GM23338 (cell line): ENCODE measurements around the gene STX16. TPM values are rescaled to one million over a fixed set of nuclear protein-coding genes. Genes with fewer than 3 reads are reported as not detected.

ENCODE experiments used
- EZH2 ChIP-seq: fragments of 200-600 bp; sonication (generic); IDR thresholded peaks from one replicate; pipeline ENCODE4 v1.8.0; 2017; ENCODE audit warnings: antibody characterized with exemption, mild to moderate bottlenecking, low read depth; ENCODE audit not compliant: unreplicated experiment
- NANOG ChIP-seq: IDR thresholded peaks from 2 replicates; pipeline ENCODE4 v1.6.1; 2016; ENCODE audit warnings: antibody characterized with exemption, borderline replicate concordance
- STAT1 ChIP-seq: IDR thresholded peaks from one replicate; pipeline ENCODE4 v1.6.1; 2016; ENCODE audit warnings: antibody characterized with exemption; ENCODE audit not compliant: unreplicated experiment
- ZNF114 ChIP-seq: fragments of 250-450 bp; sonication (Bioruptor Pico); IDR thresholded peaks from 2 replicates; pipeline ENCODE4 v1.5.0; 2020; ENCODE audit warnings: mild to moderate bottlenecking, moderate library complexity
- polyA plus RNA-seq: library from polyadenylated mRNA; unstranded; fragments of >200 nt; fragmentation: Nextera tagmentation; extraction: Ambion mirVana; gene quantifications from 2 replicates; pipeline ENCODE4 v1.2.1, GENCODE V29; 2016
- total RNA-seq: library from RNA; depleted of rRNA; stranded (reverse); fragments of >200 nt; shearing (Covaris generic); gene quantifications from 2 replicates; pipeline ENCODE4 v1.2.3, GENCODE V29; 2014
- TF ChIP-seq, protein P1 (sequence below): IDR thresholded peaks from 2 replicates; pipeline ENCODE4 v1.6.1; 2016; ENCODE audit warnings: antibody characterized with exemption
- TF ChIP-seq, protein P2 (sequence below): fragments of 250-450 bp; sonication (Bioruptor Pico); IDR thresholded peaks from 2 replicates; pipeline ENCODE4 v1.5.0; 2020; ENCODE audit warnings: mild to moderate bottlenecking, moderate library complexity

Gene STX16
- total and polyA plus RNA-seq, 2 experiments from 2014 or later: 31.2 to 70.5 TPM

DNA sequence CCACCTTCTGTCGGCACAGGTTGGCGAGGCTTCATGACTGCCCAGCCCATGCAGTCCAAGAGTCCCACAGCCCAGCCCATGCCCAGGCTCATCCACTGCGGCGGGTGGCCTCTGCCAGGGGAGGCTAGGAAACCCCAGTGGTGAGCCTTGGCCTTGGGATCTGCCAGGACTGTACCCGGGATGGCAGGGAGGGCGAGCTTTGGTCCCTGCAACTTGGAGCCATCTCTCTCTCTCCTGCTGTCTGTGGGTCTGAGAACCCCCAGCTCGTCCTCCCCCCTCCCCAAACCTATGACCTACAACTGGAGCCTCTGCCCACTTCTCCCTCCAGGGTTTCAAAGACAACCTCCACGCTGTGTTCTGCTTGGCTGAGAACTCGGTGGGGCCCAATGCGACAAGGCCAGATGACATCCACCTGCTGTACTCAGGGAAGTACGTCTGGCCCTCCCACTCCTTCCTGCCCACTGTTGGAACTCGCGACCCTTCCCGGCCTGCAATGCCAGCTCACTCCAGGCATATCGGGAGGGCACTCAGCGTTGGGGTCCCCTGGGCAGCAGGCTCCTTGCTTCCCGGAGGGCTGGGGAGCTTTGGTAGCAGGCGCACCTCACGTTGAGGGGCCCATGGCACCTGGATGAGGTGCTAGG, 61.2 kb downstream of the STX16 start (continued):
- TF ChIP-seq STAT1: no peak
- TF ChIP-seq, protein P1, sequence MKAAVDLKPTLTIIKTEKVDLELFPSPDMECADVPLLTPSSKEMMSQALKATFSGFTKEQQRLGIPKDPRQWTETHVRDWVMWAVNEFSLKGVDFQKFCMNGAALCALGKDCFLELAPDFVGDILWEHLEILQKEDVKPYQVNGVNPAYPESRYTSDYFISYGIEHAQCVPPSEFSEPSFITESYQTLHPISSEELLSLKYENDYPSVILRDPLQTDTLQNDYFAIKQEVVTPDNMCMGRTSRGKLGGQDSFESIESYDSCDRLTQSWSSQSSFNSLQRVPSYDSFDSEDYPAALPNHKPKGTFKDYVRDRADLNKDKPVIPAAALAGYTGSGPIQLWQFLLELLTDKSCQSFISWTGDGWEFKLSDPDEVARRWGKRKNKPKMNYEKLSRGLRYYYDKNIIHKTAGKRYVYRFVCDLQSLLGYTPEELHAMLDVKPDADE: no peak
- TF ChIP-seq ZNF114: no peak
- no peak for TF ChIP-seq EZH2
- TF ChIP-seq NANOG: no peak
- TF ChIP-seq, protein P2, sequence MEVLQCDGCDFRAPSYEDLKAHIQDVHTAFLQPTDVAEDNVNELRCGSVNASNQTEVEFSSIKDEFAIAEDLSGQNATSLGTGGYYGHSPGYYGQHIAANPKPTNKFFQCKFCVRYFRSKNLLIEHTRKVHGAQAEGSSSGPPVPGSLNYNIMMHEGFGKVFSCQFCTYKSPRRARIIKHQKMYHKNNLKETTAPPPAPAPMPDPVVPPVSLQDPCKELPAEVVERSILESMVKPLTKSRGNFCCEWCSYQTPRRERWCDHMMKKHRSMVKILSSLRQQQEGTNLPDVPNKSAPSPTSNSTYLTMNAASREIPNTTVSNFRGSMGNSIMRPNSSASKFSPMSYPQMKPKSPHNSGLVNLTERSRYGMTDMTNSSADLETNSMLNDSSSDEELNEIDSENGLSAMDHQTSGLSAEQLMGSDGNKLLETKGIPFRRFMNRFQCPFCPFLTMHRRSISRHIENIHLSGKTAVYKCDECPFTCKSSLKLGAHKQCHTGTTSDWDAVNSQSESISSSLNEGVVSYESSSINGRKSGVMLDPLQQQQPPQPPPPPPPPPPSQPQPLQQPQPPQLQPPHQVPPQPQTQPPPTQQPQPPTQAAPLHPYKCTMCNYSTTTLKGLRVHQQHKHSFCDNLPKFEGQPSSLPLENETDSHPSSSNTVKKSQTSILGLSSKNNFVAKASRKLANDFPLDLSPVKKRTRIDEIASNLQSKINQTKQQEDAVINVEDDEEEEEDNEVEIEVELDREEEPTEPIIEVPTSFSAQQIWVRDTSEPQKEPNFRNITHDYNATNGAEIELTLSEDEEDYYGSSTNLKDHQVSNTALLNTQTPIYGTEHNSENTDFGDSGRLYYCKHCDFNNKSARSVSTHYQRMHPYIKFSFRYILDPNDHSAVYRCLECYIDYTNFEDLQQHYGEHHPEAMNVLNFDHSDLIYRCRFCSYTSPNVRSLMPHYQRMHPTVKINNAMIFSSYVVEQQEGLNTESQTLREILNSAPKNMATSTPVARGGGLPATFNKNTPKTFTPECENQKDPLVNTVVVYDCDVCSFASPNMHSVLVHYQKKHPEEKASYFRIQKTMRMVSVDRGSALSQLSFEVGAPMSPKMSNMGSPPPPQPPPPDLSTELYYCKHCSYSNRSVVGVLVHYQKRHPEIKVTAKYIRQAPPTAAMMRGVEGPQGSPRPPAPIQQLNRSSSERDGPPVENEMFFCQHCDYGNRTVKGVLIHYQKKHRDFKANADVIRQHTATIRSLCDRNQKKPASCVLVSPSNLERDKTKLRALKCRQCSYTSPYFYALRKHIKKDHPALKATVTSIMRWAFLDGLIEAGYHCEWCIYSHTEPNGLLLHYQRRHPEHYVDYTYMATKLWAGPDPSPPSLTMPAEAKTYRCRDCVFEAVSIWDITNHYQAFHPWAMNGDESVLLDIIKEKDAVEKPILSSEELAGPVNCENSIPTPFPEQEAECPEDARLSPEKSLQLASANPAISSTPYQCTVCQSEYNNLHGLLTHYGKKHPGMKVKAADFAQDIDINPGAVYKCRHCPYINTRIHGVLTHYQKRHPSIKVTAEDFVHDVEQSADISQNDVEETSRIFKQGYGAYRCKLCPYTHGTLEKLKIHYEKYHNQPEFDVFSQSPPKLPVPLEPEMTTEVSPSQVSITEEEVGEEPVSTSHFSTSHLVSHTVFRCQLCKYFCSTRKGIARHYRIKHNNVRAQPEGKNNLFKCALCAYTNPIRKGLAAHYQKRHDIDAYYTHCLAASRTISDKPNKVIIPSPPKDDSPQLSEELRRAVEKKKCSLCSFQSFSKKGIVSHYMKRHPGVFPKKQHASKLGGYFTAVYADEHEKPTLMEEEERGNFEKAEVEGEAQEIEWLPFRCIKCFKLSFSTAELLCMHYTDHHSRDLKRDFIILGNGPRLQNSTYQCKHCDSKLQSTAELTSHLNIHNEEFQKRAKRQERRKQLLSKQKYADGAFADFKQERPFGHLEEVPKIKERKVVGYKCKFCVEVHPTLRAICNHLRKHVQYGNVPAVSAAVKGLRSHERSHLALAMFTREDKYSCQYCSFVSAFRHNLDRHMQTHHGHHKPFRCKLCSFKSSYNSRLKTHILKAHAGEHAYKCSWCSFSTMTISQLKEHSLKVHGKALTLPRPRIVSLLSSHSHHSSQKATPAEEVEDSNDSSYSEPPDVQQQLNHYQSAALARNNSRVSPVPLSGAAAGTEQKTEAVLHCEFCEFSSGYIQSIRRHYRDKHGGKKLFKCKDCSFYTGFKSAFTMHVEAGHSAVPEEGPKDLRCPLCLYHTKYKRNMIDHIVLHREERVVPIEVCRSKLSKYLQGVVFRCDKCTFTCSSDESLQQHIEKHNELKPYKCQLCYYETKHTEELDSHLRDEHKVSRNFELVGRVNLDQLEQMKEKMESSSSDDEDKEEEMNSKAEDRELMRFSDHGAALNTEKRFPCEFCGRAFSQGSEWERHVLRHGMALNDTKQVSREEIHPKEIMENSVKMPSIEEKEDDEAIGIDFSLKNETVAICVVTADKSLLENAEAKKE (CRISPR knock-in tag): no peak
